SK-N-SH (cell line): ENCODE data around the gene MAX. TPM values are rescaled to one million over a fixed set of nuclear protein-coding genes. Genes with fewer than 3 reads are reported as not detected.

ENCODE experiments used
- CTCF ChIA-PET: fragments of 300-600, 350-600 bp; formaldehyde crosslinking; extraction: SDS; loops from one replicate; lab custom pipeline; 2021; lab: Yijun Ruan, JAX
- POLR2A ChIA-PET: fragments of 350-600 bp; sonication (Branson Sonifier 250); formaldehyde crosslinking; extraction: SDS; loops from one replicate; lab custom pipeline; 2020; ENCODE audit warnings: antibody characterized with exemption, inconsistent platforms; lab: Yijun Ruan, JAX
- DNase-seq: peaks from one replicate; pipeline ENCODE4 v3.0.0; 2012
- H2AFZ ChIP-seq: fragments of 200-600 bp; sonication (generic); 2 replicates; pipeline ENCODE4 v1.8.1; 2016; ENCODE audit warnings: antibody characterized with exemption, mild to moderate bottlenecking, low read depth
- H3F3A ChIP-seq: fragments of 200-600 bp; sonication (generic); replicated peaks from 2 replicates; pipeline ENCODE3; 2016; ENCODE audit warnings: antibody characterized with exemption, mild to moderate bottlenecking; ENCODE audit not compliant: insufficient read depth
- H3K27ac ChIP-seq, 2 experiments: fragments of 200-500 bp in 1 of 2; fragments of 200-600 bp in 1 of 2; sonication (Bioruptor generic) in 1 of 2; sonication (generic), shearing (Covaris generic) in 1 of 2; 2 replicates each; pipeline versions ENCODE4 v1.5.1 to v1.6.1; 2014 to 2016; ENCODE audit warnings: low read depth in 2 of 2, inconsistent platforms in 1 of 2, low read length in 1 of 2, mild to moderate bottlenecking in 1 of 2, mixed read lengths in 1 of 2
- H3K27me3 ChIP-seq: fragments of 200-600 bp; sonication (generic), shearing (Covaris generic); 2 replicates; pipeline ENCODE4 v1.6.1; 2016; ENCODE audit warnings: mixed run types; ENCODE audit not compliant: insufficient read depth
- H3K36me3 ChIP-seq, 2 experiments: fragments of 200-500 bp in 1 of 2; fragments of 200-600 bp in 1 of 2; sonication (Bioruptor generic) in 1 of 2; sonication (generic) in 1 of 2; replicated peaks in 1 of 2; 2 replicates each; pipeline versions ENCODE3 to v1.5.1; 2014 to 2016; ENCODE audit warnings: low read length in 1 of 2, mild to moderate bottlenecking in 1 of 2; ENCODE audit not compliant: insufficient read depth in 2 of 2, control insufficient read depth in 1 of 2
- H3K4me1 ChIP-seq, 2 experiments: fragments of 200-500 bp in 1 of 2; fragments of 200-600 bp in 1 of 2; sonication (Bioruptor generic) in 1 of 2; sonication (generic), shearing (Covaris generic) in 1 of 2; 2 replicates each; pipeline versions ENCODE4 v1.5.1 to v1.6.1; 2014 to 2016; ENCODE audit warnings: low read depth in 1 of 2, low read length in 1 of 2, mixed run types in 1 of 2; ENCODE audit not compliant: insufficient read depth in 2 of 2, control insufficient read depth in 1 of 2
- H3K4me2 ChIP-seq: fragments of 200-600 bp; sonication (generic), shearing (Covaris generic); 2 replicates; pipeline ENCODE4 v1.6.1; 2017; ENCODE audit warnings: mixed run types
- H3K4me3 ChIP-seq, 2 experiments: fragments of 200-500 bp in 1 of 2; fragments of 200-600 bp in 1 of 2; sonication (Bioruptor generic) in 1 of 2; sonication (generic), shearing (Covaris generic) in 1 of 2; 2 replicates each; pipeline versions ENCODE4 v1.5.1 to v1.8.1; 2014 to 2016; ENCODE audit warnings: low read depth in 2 of 2, inconsistent platforms in 1 of 2, low read length in 1 of 2, mild to moderate bottlenecking in 1 of 2, mixed read lengths in 1 of 2, moderate library complexity in 1 of 2
- H3K79me2 ChIP-seq: fragments of 200-600 bp; sonication (generic); 2 replicates; pipeline ENCODE4 v1.8.1; 2017; ENCODE audit warnings: mild to moderate bottlenecking; ENCODE audit not compliant: insufficient read depth
- H3K9ac ChIP-seq: fragments of 200-600 bp; sonication (generic); 2 replicates; pipeline ENCODE4 v1.6.1; 2017; ENCODE audit warnings: mixed run types
- H3K9me2 ChIP-seq: fragments of 200-600 bp; sonication (generic); 2 replicates; pipeline ENCODE4 v1.6.1; 2017; ENCODE audit warnings: mixed run types
- H3K9me3 ChIP-seq: fragments of 200-600 bp; sonication (generic); 2 replicates; pipeline ENCODE4 v1.6.1; 2017; ENCODE audit warnings: mixed run types, mild to moderate bottlenecking, moderate library complexity
- H4K20me1 ChIP-seq: fragments of 200-600 bp; sonication (generic); 2 replicates; pipeline ENCODE4 v1.6.1; 2017; ENCODE audit warnings: mild to moderate bottlenecking, mixed run types; ENCODE audit not compliant: insufficient read depth
- CHD2 ChIP-seq: fragments of 150-350 bp; IDR thresholded peaks from 2 replicates; pipeline ENCODE4 v1.6.1; 2018; ENCODE audit warnings: low read length; ENCODE audit not compliant: partially characterized antibody
- EP300 ChIP-seq, 2 experiments: IDR thresholded peaks; 2 replicates each; pipeline versions ENCODE4 v1.4.0 to v1.6.1; 2012; ENCODE audit warnings: borderline replicate concordance in 1 of 2, low read depth in 1 of 2, low read length in 1 of 2
- GABPA ChIP-seq: IDR thresholded peaks from 2 replicates; pipeline ENCODE4 v1.4.0; 2012; ENCODE audit warnings: low read depth, mild to moderate bottlenecking
- GATA2 ChIP-seq: sonication (generic); formaldehyde crosslinking; IDR thresholded peaks from 2 replicates; pipeline ENCODE4 v1.5.0; 2020; ENCODE audit warnings: mild to moderate bottlenecking, missing genetic modification reagents
- JUND ChIP-seq: IDR thresholded peaks from 2 replicates; pipeline ENCODE4 v1.4.0; 2012
- MEF2A ChIP-seq: IDR thresholded peaks from 2 replicates; pipeline ENCODE4 v1.4.0; 2012; ENCODE audit warnings: low read depth, borderline replicate concordance
- NRF1 ChIP-seq: IDR thresholded peaks from 2 replicates; pipeline ENCODE4 v1.6.1; 2012; ENCODE audit warnings: low read depth, mild to moderate bottlenecking, low read length
- RCOR1 ChIP-seq: fragments of 150-350 bp; IDR thresholded peaks from 2 replicates; pipeline ENCODE4 v1.6.1; 2017; ENCODE audit warnings: antibody characterized with exemption, low read length
- TAF1 ChIP-seq: IDR thresholded peaks from 2 replicates; pipeline ENCODE4 v1.6.1; 2012; ENCODE audit warnings: low read depth, mild to moderate bottlenecking, low read length, moderate library complexity, borderline replicate concordance
- polyA plus RNA-seq, 3 experiments: library from polyadenylated mRNA; depleted of rRNA; stranded (reverse); fragments of >200 nt; gene quantifications; 2 replicates each; pipeline ENCODE4 v1.2.3, GENCODE V29; 2012
- TF ChIP-seq, protein P1 (sequence below): fragments of 200-600 bp; sonication (generic); IDR thresholded peaks from 2 replicates; pipeline ENCODE4 v1.6.1; 2017; ENCODE audit warnings: antibody characterized with exemption, mild to moderate bottlenecking, moderate library complexity
- TF ChIP-seq, protein P2 (sequence below): IDR thresholded peaks from 2 replicates; pipeline ENCODE4 v1.4.0; 2012; ENCODE audit warnings: low read depth, borderline replicate concordance
- TF ChIP-seq, protein P3 (sequence below): IDR thresholded peaks from 2 replicates; pipeline ENCODE4; 2012
- TF ChIP-seq, protein P4 (sequence below): IDR thresholded peaks from 2 replicates; pipeline ENCODE4 v1.4.0; 2012; ENCODE audit warnings: low read depth
- TF ChIP-seq, protein P5 (sequence below): IDR thresholded peaks from 2 replicates; pipeline ENCODE4 v1.6.1; 2012; ENCODE audit warnings: mild to moderate bottlenecking, low read depth, low read length, moderate library complexity

The MAX gene
- polyA plus RNA-seq, 1 of the 3 experiments (the other 2 are of a cell fraction) = 103 TPM

DNA sequence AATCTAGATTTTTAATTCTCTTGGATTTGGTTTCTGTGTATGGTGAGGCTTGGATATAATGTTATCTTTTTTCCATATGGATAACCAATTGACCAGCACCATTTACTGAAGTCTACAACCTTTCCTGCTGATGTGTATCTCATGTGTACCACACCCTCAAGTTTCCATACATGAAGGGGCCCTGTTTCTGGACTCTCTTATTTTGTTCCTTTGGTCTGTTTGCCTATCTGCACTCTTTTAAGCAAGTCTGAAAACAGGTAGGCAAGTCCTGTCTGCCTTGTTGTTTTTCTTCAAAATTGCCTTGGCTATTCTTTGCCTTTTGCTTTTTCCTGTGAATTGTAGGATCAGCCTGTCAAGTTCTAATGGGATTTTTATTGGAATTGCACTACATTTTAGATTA is 44.6 kb downstream of the MAX start:
- Histone ChIP-seq H3F3A (no peaks in the 10 kb centered on the region), H2AFZ (no peak overlapping the region), H3K4me2 (no peak overlapping the region), H4K20me1 (no peaks in the 10 kb centered on the region), H3K4me1 (no peaks in the 10 kb centered on the region), H3K27me3 (no peaks in the 10 kb centered on the region)
- POLR2A ChIA-PET = no interaction called here
- no peak for DNase-seq
- TF ChIP-seq MEF2A = no peak
- TF ChIP-seq, protein P1, sequence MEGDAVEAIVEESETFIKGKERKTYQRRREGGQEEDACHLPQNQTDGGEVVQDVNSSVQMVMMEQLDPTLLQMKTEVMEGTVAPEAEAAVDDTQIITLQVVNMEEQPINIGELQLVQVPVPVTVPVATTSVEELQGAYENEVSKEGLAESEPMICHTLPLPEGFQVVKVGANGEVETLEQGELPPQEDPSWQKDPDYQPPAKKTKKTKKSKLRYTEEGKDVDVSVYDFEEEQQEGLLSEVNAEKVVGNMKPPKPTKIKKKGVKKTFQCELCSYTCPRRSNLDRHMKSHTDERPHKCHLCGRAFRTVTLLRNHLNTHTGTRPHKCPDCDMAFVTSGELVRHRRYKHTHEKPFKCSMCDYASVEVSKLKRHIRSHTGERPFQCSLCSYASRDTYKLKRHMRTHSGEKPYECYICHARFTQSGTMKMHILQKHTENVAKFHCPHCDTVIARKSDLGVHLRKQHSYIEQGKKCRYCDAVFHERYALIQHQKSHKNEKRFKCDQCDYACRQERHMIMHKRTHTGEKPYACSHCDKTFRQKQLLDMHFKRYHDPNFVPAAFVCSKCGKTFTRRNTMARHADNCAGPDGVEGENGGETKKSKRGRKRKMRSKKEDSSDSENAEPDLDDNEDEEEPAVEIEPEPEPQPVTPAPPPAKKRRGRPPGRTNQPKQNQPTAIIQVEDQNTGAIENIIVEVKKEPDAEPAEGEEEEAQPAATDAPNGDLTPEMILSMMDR = no peak
- TF ChIP-seq, protein P2, sequence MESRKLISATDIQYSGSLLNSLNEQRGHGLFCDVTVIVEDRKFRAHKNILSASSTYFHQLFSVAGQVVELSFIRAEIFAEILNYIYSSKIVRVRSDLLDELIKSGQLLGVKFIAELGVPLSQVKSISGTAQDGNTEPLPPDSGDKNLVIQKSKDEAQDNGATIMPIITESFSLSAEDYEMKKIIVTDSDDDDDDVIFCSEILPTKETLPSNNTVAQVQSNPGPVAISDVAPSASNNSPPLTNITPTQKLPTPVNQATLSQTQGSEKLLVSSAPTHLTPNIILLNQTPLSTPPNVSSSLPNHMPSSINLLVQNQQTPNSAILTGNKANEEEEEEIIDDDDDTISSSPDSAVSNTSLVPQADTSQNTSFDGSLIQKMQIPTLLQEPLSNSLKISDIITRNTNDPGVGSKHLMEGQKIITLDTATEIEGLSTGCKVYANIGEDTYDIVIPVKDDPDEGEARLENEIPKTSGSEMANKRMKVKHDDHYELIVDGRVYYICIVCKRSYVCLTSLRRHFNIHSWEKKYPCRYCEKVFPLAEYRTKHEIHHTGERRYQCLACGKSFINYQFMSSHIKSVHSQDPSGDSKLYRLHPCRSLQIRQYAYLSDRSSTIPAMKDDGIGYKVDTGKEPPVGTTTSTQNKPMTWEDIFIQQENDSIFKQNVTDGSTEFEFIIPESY = no peak
- TF ChIP-seq RCOR1 = no peak
- no peak for TF ChIP-seq CHD2
- TF ChIP-seq, protein P3, sequence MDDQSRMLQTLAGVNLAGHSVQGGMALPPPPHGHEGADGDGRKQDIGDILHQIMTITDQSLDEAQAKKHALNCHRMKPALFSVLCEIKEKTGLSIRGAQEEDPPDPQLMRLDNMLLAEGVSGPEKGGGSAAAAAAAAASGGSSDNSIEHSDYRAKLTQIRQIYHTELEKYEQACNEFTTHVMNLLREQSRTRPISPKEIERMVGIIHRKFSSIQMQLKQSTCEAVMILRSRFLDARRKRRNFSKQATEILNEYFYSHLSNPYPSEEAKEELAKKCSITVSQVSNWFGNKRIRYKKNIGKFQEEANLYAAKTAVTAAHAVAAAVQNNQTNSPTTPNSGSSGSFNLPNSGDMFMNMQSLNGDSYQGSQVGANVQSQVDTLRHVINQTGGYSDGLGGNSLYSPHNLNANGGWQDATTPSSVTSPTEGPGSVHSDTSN = no peak
- TF ChIP-seq JUND = no peak
- no peak for TF ChIP-seq GATA2 (CRISPR knock-in tag)
- TF ChIP-seq GABPA = no peak
- TF ChIP-seq EP300 (IDR thresholded peaks at IDR 0.05; ENCODE audit: borderline replicate concordance in 1 of 2, low read depth in 1 of 2, low read length in 1 of 2) = no peak
- TF ChIP-seq, protein P4, sequence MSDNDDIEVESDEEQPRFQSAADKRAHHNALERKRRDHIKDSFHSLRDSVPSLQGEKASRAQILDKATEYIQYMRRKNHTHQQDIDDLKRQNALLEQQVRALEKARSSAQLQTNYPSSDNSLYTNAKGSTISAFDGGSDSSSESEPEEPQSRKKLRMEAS = no peak
- TF ChIP-seq, protein P5, sequence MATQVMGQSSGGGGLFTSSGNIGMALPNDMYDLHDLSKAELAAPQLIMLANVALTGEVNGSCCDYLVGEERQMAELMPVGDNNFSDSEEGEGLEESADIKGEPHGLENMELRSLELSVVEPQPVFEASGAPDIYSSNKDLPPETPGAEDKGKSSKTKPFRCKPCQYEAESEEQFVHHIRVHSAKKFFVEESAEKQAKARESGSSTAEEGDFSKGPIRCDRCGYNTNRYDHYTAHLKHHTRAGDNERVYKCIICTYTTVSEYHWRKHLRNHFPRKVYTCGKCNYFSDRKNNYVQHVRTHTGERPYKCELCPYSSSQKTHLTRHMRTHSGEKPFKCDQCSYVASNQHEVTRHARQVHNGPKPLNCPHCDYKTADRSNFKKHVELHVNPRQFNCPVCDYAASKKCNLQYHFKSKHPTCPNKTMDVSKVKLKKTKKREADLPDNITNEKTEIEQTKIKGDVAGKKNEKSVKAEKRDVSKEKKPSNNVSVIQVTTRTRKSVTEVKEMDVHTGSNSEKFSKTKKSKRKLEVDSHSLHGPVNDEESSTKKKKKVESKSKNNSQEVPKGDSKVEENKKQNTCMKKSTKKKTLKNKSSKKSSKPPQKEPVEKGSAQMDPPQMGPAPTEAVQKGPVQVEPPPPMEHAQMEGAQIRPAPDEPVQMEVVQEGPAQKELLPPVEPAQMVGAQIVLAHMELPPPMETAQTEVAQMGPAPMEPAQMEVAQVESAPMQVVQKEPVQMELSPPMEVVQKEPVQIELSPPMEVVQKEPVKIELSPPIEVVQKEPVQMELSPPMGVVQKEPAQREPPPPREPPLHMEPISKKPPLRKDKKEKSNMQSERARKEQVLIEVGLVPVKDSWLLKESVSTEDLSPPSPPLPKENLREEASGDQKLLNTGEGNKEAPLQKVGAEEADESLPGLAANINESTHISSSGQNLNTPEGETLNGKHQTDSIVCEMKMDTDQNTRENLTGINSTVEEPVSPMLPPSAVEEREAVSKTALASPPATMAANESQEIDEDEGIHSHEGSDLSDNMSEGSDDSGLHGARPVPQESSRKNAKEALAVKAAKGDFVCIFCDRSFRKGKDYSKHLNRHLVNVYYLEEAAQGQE = no peak
- TF ChIP-seq NRF1 = no peak
- no peak for TF ChIP-seq TAF1
- TF ChIP-seq, all 33 proteins: peak for 0
- H3K9ac ChIP-seq = no peak overlapping the region
- CTCF ChIA-PET = no interaction called here
- H3K9me2 ChIP-seq = no peaks in the 10 kb centered on the region
- H3K79me2 ChIP-seq = no peaks in the 10 kb centered on the region
- no peaks in the 10 kb centered on the region for H3K9me3 ChIP-seq
- peaks cover 6 to 37% of the 10 kb centered on the region in 2 experiments for H3K36me3 ChIP-seq
- H3K27ac ChIP-seq = no peak overlapping the region
- H3K4me3 ChIP-seq = no peak overlapping the region
